NB4 (cell line): ENCODE measurements around the gene MRPL18.

ENCODE experiments used
- DNase-seq: peaks from one replicate; pipeline ENCODE4 v3.0.0; 2010; ENCODE audit warnings: low read depth
- H3K4me3 ChIP-seq: one replicate; pipeline ENCODE4 v1.5.1; 2011; ENCODE audit warnings: mild to moderate bottlenecking, low read depth, low read length, moderate library complexity
- CTCF ChIP-seq: IDR thresholded peaks from one replicate; pipeline ENCODE4 v1.5.1; 2012; ENCODE audit warnings: low read depth, low read length
- MAX ChIP-seq: IDR thresholded peaks from 2 replicates; pipeline ENCODE4 v1.6.1; 2011; ENCODE audit warnings: low read depth, low read length
- MYC ChIP-seq: IDR thresholded peaks from 2 replicates; pipeline ENCODE4 v1.6.1; 2011; ENCODE audit warnings: low read depth, low read length
- POLR2A ChIP-seq: IDR thresholded peaks from 2 replicates; pipeline ENCODE4 v1.6.1; 2011; ENCODE audit warnings: mild to moderate bottlenecking; ENCODE audit not compliant: insufficient read length; ENCODE audit errors: extremely low read depth

MRPL18 gene

GRCh38 chr6:159829526-159829925 lies 39.3 kb downstream of the MRPL18 start:
- DNase-seq, result peak; percentile 58
- H3K4me3 ChIP-seq, result no peak overlapping the region
- TF ChIP-seq CTCF (no peak), POLR2A (no peak), MAX (no peak), MYC (no peak)

GRCh38 chr6:159830501-159831372 lies 40.5 kb downstream of the MRPL18 start:
- no peak for DNase-seq
- no peak for TF ChIP-seq MAX
- no peak for TF ChIP-seq CTCF
- no peak for TF ChIP-seq MYC
- TF ChIP-seq POLR2A, result no peak
- no peak overlapping the region for H3K4me3 ChIP-seq

- no peak for DNase-seq
Observed at GRCh38 chr6:159831373-159831679, 41.1 kb downstream of the MRPL18 start.

GRCh38 chr6:159832946-159833345 lies 42.7 kb downstream of the MRPL18 start:
- DNase-seq, result no peak
- no peak for TF ChIP-seq POLR2A
- no peak for TF ChIP-seq MAX
- TF ChIP-seq MYC, result no peak
- TF ChIP-seq CTCF, result no peak

More at GRCh38 chr6:159831373-159831679, 41.1 kb downstream of the MRPL18 start:
- no peak overlapping the region for H3K4me3 ChIP-seq
- TF ChIP-seq CTCF (no peak), POLR2A (no peak), MYC (no peak), MAX (no peak)

GRCh38 chr6:159833556-159833955 lies 43.3 kb downstream of the MRPL18 start:
- DNase-seq, result no peak
- H3K4me3 ChIP-seq, result no peak overlapping the region
- TF ChIP-seq POLR2A, result no peak
- TF ChIP-seq MAX, result no peak
- no peak for TF ChIP-seq CTCF
- no peak for TF ChIP-seq MYC

More at GRCh38 chr6:159832946-159833345, 42.7 kb downstream of the MRPL18 start:
- no peak overlapping the region for H3K4me3 ChIP-seq
